Measurements from ENCODE around the gene PPARD.
"Not testable (repeated sequence)": the region's sequence is repeated elsewhere in the genome, so short reads cannot be mapped to it uniquely, and the experiment has no call there.

Gene PPARD

GRCh38 chr6:35388030-35388429 is 45.7 kb downstream of the PPARD start:
- Histone ChIP-seq H4K20me1 (peaks cover 0 to 79% (median 21%) of the 10 kb centered on the region in 11 experiments; a peak in 15 of 22 replicates), H3K4me2 (peak overlapping the region; percentile 4 to 82 (median 59); a peak in 20 of 22 replicates), H3K27ac (peak overlapping the region in 4 of 11 experiments; percentile 19 to 49 (median 36); a peak in 6 of 22 replicates), H3K36me3 (peaks cover under 1 to 52% (median 3%) of the 10 kb centered on the region in 11 experiments; a peak in 19 of 22 replicates), H3K9ac (no peak overlapping the region), H3K4me1 (peaks cover 37 to 66% (median 45%) of the 10 kb centered on the region in 10 experiments), H3K4me3 (no peak overlapping the region), H3K27me3 (no peaks in the 10 kb centered on the region), H3K9me3 (replicated peaks in 1 of 11) (peaks cover 2 to 8% (median 3%) of the 10 kb centered on the region in 11 experiments)
- no peak for TF ChIP-seq Cebpa-rat (IDR thresholded peaks at IDR 0.05)

GRCh38 chr6:35388772-35389352 is 46.5 kb downstream of the PPARD start:
- Histone ChIP-seq H4K20me1 (peaks cover 0 to 85% (median 25%) of the 10 kb centered on the region in 11 experiments; a peak in 15 of 22 replicates), H3K4me3 (no peak overlapping the region), H3K27ac (peak overlapping the region in 2 of 11 experiments; percentile 19 to 49; a peak in 3 of 22 replicates), H3K9me3 (replicated peaks in 1 of 11) (peaks cover 0 to 4% (median 0%) of the 10 kb centered on the region in 11 experiments; a peak in 3 of 22 replicates), H3K9ac (no peak overlapping the region), H3K4me2 (peak overlapping the region in 8 of 11 experiments; percentile 12 to 82 (median 62); a peak in 16 of 22 replicates), H3K4me1 (peaks cover 44 to 74% (median 53%) of the 10 kb centered on the region in 10 experiments), H3K36me3 (peaks cover 0 to 57% (median 0%) of the 10 kb centered on the region in 11 experiments; a peak in 9 of 22 replicates), H3K27me3 (no peaks in the 10 kb centered on the region)
- no peak for TF ChIP-seq Cebpa-rat (IDR thresholded peaks at IDR 0.05)

- not testable (repeated sequence) for H3K9ac ChIP-seq; H3K4me2 ChIP-seq; H3K9me3 ChIP-seq (replicated peaks in 1 of 11); H3K27ac ChIP-seq; H3K4me3 ChIP-seq; H3K27me3 ChIP-seq
- peaks cover 44 to 79% (median 57%) of the 10 kb centered on the region in 10 experiments for H3K4me1 ChIP-seq
- peaks cover 0 to 61% (median 0%) of the 10 kb centered on the region in 11 experiments; a peak in 9 of 22 replicates for H3K36me3 ChIP-seq
- peaks cover 0 to 90% (median 25%) of the 10 kb centered on the region in 11 experiments; a peak in 15 of 22 replicates for H4K20me1 ChIP-seq
Measured at GRCh38 chr6:35389386-35389785, 47.0 kb downstream of the PPARD start.

- Histone ChIP-seq H3K9ac (no peak overlapping the region), H3K9me3 (replicated peaks in 1 of 11) (no peaks in the 10 kb centered on the region), H3K4me3 (no peak overlapping the region), H3K27ac (no peak overlapping the region), H3K27me3 (no peaks in the 10 kb centered on the region), H3K4me2 (peak overlapping the region in 3 of 11 experiments; percentile 35 to 46 (median 41); a peak in 3 of 22 replicates), H3K4me1 (peaks cover 46 to 81% (median 59%) of the 10 kb centered on the region in 10 experiments), H4K20me1 (peaks cover 0 to 98% (median 26%) of the 10 kb centered on the region in 11 experiments; a peak in 15 of 22 replicates), H3K36me3 (peaks cover 0 to 70% (median 0%) of the 10 kb centered on the region in 11 experiments; a peak in 10 of 22 replicates)
- no peak for TF ChIP-seq Cebpa-rat (IDR thresholded peaks at IDR 0.05)
Measured at GRCh38 chr6:35391240-35391968, 49.0 kb downstream of the PPARD start.

GRCh38 chr6:35392111-35392702 is 49.8 kb downstream of the PPARD start:
- Histone ChIP-seq H4K20me1 (peaks cover 0 to 98% (median 33%) of the 10 kb centered on the region in 11 experiments; a peak in 16 of 22 replicates), H3K9me3 (replicated peaks in 1 of 11) (no peaks in the 10 kb centered on the region), H3K27ac (no peak overlapping the region), H3K4me2 (peak overlapping the region in 10 of 11 experiments; percentile 35 to 57 (median 44); a peak in 15 of 22 replicates), H3K27me3 (no peaks in the 10 kb centered on the region), H3K4me1 (peaks cover 46 to 78% (median 59%) of the 10 kb centered on the region in 10 experiments), H3K36me3 (peaks cover 0 to 69% (median 0%) of the 10 kb centered on the region in 11 experiments; a peak in 10 of 22 replicates), H3K9ac (no peak overlapping the region), H3K4me3 (no peak overlapping the region)
- TF ChIP-seq Cebpa-rat (IDR thresholded peaks at IDR 0.05) = no peak

- Histone ChIP-seq H4K20me1 (peaks cover 0 to 98% (median 34%) of the 10 kb centered on the region in 11 experiments; a peak in 16 of 22 replicates), H3K4me3 (no peak overlapping the region), H3K27me3 (no peaks in the 10 kb centered on the region), H3K9ac (peak overlapping the region in 4 of 11 experiments; percentile 2 to 24 (median 6); a peak in 5 of 22 replicates), H3K27ac (peak overlapping the region in 3 of 11 experiments; percentile 8 to 39 (median 10); a peak in 4 of 22 replicates), H3K4me1 (peaks cover 45 to 70% (median 55%) of the 10 kb centered on the region in 10 experiments), H3K4me2 (peak overlapping the region; percentile 35 to 57 (median 44)), H3K36me3 (peaks cover 0 to 76% (median 0%) of the 10 kb centered on the region in 11 experiments; a peak in 11 of 22 replicates), H3K9me3 (replicated peaks in 1 of 11) (no peaks in the 10 kb centered on the region)
- TF ChIP-seq Cebpa-rat (IDR thresholded peaks at IDR 0.05) = no peak
Measured at GRCh38 chr6:35392773-35393672, 50.7 kb downstream of the PPARD start.

GRCh38 chr6:35396991-35397390 is 54.6 kb downstream of the PPARD start:
- peaks cover 35 to 50% (median 44%) of the 10 kb centered on the region in 10 experiments for H3K4me1 ChIP-seq
- H3K4me2 ChIP-seq = peak overlapping the region in 8 of 11 experiments; percentile 43 to 70 (median 61); a peak in 16 of 22 replicates
- H3K36me3 ChIP-seq = peaks cover 0 to 94% (median 0%) of the 10 kb centered on the region in 11 experiments; a peak in 10 of 22 replicates
- no peak overlapping the region for H3K4me3 ChIP-seq
- H3K9me3 ChIP-seq (replicated peaks in 1 of 11) = no peaks in the 10 kb centered on the region
- H3K27me3 ChIP-seq = no peaks in the 10 kb centered on the region
- peak overlapping the region in 1 of 11 experiments; percentile 19; a peak in 4 of 22 replicates for H3K9ac ChIP-seq
- peaks cover 0 to 98% (median 46%) of the 10 kb centered on the region in 11 experiments; a peak in 16 of 22 replicates for H4K20me1 ChIP-seq
- H3K27ac ChIP-seq = no peak overlapping the region
- TF ChIP-seq Cebpa-rat (IDR thresholded peaks at IDR 0.05) = no peak

All from BLaER1 treated with 17β-estradiol and CSF1 and Interleukin-3, amounts not matched to agents 10 nM and 100 nM (cell line).